Astrocyte (in vitro differentiated cells and primary cell): ENCODE measurements around the gene USP48. TPM values are rescaled to one million over a fixed set of nuclear protein-coding genes. Genes with fewer than 3 reads are reported as not detected.

Source experiments
- DNase-seq: peaks from one replicate; pipeline ENCODE4 v3.0.0-alpha.2; 2010; ENCODE audit warnings: low read depth
- FAIRE-seq: peaks from 2 replicates; lab custom pipeline; 2011; peaks lifted over from hg19 to GRCh38; lab: Jason Lieb, UNC
- H2AFZ ChIP-seq: 2 replicates; pipeline ENCODE4 v1.6.0; 2012; ENCODE audit warnings: low read depth, low read length, inconsistent platforms
- H3K27ac ChIP-seq: 2 replicates; pipeline ENCODE4 v1.5.1; 2011; ENCODE audit warnings: low read depth, low read length, inconsistent platforms
- H3K27me3 ChIP-seq: 2 replicates; pipeline ENCODE4 v1.6.0; 2011; ENCODE audit warnings: low read length, inconsistent platforms; ENCODE audit not compliant: insufficient read depth
- H3K36me3 ChIP-seq: 2 replicates; pipeline ENCODE4 v1.5.1; 2011; ENCODE audit warnings: low read length, inconsistent platforms; ENCODE audit not compliant: insufficient read depth
- H3K4me1 ChIP-seq: 2 replicates; pipeline ENCODE4 v1.5.1; 2011; ENCODE audit warnings: low read length, inconsistent platforms; ENCODE audit not compliant: insufficient read depth
- H3K4me2 ChIP-seq: 2 replicates; pipeline ENCODE4 v1.6.0; 2012; ENCODE audit warnings: low read length, inconsistent platforms
- H3K4me3 ChIP-seq: 2 replicates; pipeline ENCODE4 v1.5.1; 2011; ENCODE audit warnings: low read depth, mild to moderate bottlenecking, low read length, inconsistent platforms; ENCODE audit not compliant: insufficient read depth
- H3K79me2 ChIP-seq: 2 replicates; pipeline ENCODE4 v1.6.0; 2012; ENCODE audit warnings: mild to moderate bottlenecking, low read length, inconsistent platforms; ENCODE audit not compliant: insufficient read depth
- H3K9ac ChIP-seq: 2 replicates; pipeline ENCODE4 v1.6.0; 2012; ENCODE audit warnings: mild to moderate bottlenecking, low read length, inconsistent platforms
- H3K9me3 ChIP-seq: 2 replicates; pipeline ENCODE4 v1.5.1; 2012; ENCODE audit warnings: low read depth, mild to moderate bottlenecking, low read length, inconsistent platforms; ENCODE audit not compliant: insufficient read depth
- H4K20me1 ChIP-seq: 2 replicates; pipeline ENCODE4 v1.6.0; 2012; ENCODE audit warnings: low read length, inconsistent platforms; ENCODE audit not compliant: insufficient read depth
- H3K27ac Mint-ChIP-seq: one replicate; pipeline ENCODE4 v1.8.0; 2021; ENCODE audit warnings: mild to moderate bottlenecking, mixed read lengths; ENCODE audit not compliant: unreplicated experiment
- H3K27me3 Mint-ChIP-seq: one replicate; pipeline ENCODE4 v1.8.0; 2021; ENCODE audit warnings: low read depth, mixed read lengths; ENCODE audit not compliant: unreplicated experiment
- H3K36me3 Mint-ChIP-seq: one replicate; pipeline ENCODE4 v1.8.0; 2021; ENCODE audit warnings: low read depth, mixed read lengths; ENCODE audit not compliant: unreplicated experiment
- H3K4me1 Mint-ChIP-seq: one replicate; pipeline ENCODE4 v1.8.0; 2021; ENCODE audit warnings: low read depth, mixed read lengths; ENCODE audit not compliant: unreplicated experiment
- H3K4me3 Mint-ChIP-seq: one replicate; pipeline ENCODE4 v1.8.0; 2021; ENCODE audit warnings: mild to moderate bottlenecking, moderate library complexity, mixed read lengths; ENCODE audit not compliant: unreplicated experiment
- H3K9me3 Mint-ChIP-seq: one replicate; pipeline ENCODE4 v1.8.0; 2021; ENCODE audit warnings: mild to moderate bottlenecking, mixed read lengths; ENCODE audit not compliant: unreplicated experiment
- EZH2 ChIP-seq: IDR thresholded peaks from 2 replicates; pipeline ENCODE4 v1.6.1; 2012; ENCODE audit warnings: mild to moderate bottlenecking, low read length, inconsistent platforms; ENCODE audit not compliant: insufficient read depth
- total RNA-seq: library from RNA; stranded (reverse); gene quantifications from 2 replicates; pipeline ENCODE4 v1.2.1, GENCODE V29; 2021
- TF ChIP-seq, protein P1 (sequence below): IDR thresholded peaks from 2 replicates; pipeline ENCODE4 v1.5.1; 2011; ENCODE audit warnings: low read depth, mild to moderate bottlenecking, inconsistent platforms, low read length, moderate library complexity; ENCODE audit not compliant: insufficient read depth

USP48 gene
- total RNA-seq, 1 donor from 2014 or later = 85.7 TPM

DNA sequence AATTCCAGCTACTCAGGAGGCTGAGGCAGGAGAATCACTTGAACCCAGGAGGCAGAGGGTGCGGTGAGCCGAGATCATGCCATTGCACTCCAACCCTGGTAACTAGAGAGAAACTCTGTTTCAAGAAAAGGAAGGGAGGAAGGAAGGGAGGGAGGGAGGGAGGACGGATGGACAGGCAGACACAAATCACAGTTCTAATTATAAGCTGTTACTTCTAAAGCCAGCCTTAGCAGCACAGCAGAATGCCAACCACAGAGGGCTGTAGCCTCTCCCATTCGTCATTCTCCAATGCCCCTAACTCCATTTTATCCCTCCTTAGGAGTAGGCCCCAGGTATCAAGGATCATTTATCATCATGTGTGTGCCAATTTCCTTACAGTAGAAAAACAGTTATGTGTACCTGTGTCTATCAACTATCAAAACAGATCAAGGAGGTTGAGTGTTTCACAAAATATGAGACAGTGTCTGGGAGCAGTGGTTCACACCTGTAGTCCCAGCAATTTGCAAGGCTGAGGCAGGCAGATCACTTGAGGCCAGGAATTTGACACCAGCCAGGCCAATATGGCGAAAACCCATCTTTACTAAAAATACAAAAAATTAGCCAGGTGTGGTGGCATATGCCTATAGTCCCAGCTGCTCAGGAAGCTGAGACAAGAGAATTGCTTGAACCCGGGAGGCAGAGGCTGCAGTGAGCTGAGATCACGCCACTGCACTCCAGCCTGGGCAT, 19.1 kb downstream of the USP48 start:
- H3K79me2 ChIP-seq = peaks cover 90% of the 10 kb centered on the region

GRCh38 chr1:21763236-21763635, 19.7 kb downstream of the USP48 start:
- H3K27ac Mint-ChIP-seq = no peak overlapping the region
- H3K4me1 Mint-ChIP-seq = peaks cover 9% of the 10 kb centered on the region
- Histone ChIP-seq H4K20me1 (peaks cover 92% of the 10 kb centered on the region), H3K27ac (no peak overlapping the region), H3K9ac (no peak overlapping the region), H3K27me3 (no peaks in the 10 kb centered on the region), H3K36me3 (no peaks in the 10 kb centered on the region), H3K9me3 (no peaks in the 10 kb centered on the region), H3K4me2 (no peak overlapping the region), H3K4me1 (peaks cover 9% of the 10 kb centered on the region), H2AFZ (no peak overlapping the region), H3K79me2 (peaks cover 90% of the 10 kb centered on the region), H3K4me3 (no peak overlapping the region)
- FAIRE-seq = no peak
- no peak overlapping the region for H3K4me3 Mint-ChIP-seq
- H3K36me3 Mint-ChIP-seq = peaks cover 1% of the 10 kb centered on the region
- no peaks in the 10 kb centered on the region for H3K9me3 Mint-ChIP-seq
- TF ChIP-seq EZH2 = no peak
- TF ChIP-seq, protein P1, sequence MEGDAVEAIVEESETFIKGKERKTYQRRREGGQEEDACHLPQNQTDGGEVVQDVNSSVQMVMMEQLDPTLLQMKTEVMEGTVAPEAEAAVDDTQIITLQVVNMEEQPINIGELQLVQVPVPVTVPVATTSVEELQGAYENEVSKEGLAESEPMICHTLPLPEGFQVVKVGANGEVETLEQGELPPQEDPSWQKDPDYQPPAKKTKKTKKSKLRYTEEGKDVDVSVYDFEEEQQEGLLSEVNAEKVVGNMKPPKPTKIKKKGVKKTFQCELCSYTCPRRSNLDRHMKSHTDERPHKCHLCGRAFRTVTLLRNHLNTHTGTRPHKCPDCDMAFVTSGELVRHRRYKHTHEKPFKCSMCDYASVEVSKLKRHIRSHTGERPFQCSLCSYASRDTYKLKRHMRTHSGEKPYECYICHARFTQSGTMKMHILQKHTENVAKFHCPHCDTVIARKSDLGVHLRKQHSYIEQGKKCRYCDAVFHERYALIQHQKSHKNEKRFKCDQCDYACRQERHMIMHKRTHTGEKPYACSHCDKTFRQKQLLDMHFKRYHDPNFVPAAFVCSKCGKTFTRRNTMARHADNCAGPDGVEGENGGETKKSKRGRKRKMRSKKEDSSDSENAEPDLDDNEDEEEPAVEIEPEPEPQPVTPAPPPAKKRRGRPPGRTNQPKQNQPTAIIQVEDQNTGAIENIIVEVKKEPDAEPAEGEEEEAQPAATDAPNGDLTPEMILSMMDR = no peak
- no peaks in the 10 kb centered on the region for H3K27me3 Mint-ChIP-seq
- DNase-seq = no peak

More for the DNA sequence above, 19.1 kb downstream of the USP48 start:
- Histone ChIP-seq H3K4me2 (no peak overlapping the region), H3K27me3 (no peaks in the 10 kb centered on the region), H3K9ac (no peak overlapping the region), H3K27ac (no peak overlapping the region), H2AFZ (no peak overlapping the region), H3K4me1 (peaks cover 9% of the 10 kb centered on the region), H3K4me3 (no peak overlapping the region), H4K20me1 (peaks cover 92% of the 10 kb centered on the region), H3K36me3 (no peaks in the 10 kb centered on the region), H3K9me3 (no peaks in the 10 kb centered on the region)
- peaks cover 3% of the 10 kb centered on the region for H3K36me3 Mint-ChIP-seq
- FAIRE-seq (no peak), DNase-seq (no peak)
- no peaks in the 10 kb centered on the region for H3K27me3 Mint-ChIP-seq
- no peaks in the 10 kb centered on the region for H3K9me3 Mint-ChIP-seq
- H3K4me3 Mint-ChIP-seq = no peak overlapping the region
- H3K27ac Mint-ChIP-seq = no peak overlapping the region
- H3K4me1 Mint-ChIP-seq = peaks cover 9% of the 10 kb centered on the region
- TF ChIP-seq EZH2 = no peak
- TF ChIP-seq, protein P1 = no peak

DNA sequence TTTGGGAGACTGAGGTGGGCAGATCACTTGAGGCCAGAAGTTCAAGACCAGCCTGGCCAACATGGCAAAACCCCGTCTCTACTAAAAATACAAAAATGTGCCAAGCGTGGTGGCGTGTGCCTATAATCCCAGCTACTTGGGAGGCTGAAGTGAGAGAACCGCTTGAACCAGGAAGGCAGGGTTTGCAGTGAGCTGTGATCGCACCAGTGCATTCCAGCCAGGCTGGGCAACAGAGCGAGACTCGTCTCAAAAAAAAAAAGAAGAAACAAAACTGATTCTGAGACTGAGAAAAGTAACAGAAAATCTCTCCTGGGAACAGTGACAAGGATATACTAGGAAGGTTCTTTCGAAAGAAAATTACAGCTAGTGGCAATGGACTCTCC, 20.9 kb downstream of the USP48 start:
- H3K4me1 Mint-ChIP-seq = peaks cover 9% of the 10 kb centered on the region
- no peaks in the 10 kb centered on the region for H3K36me3 ChIP-seq
- TF ChIP-seq EZH2 = no peak
- TF ChIP-seq, protein P1 = no peak
- H2AFZ ChIP-seq = no peak overlapping the region
- H3K4me1 ChIP-seq = peaks cover 9% of the 10 kb centered on the region
- DNase-seq = no peak
- no peak for FAIRE-seq
- peaks cover 90% of the 10 kb centered on the region for H3K79me2 ChIP-seq
- no peak overlapping the region for H3K4me3 Mint-ChIP-seq
- no peak overlapping the region for H3K27ac Mint-ChIP-seq
- no peaks in the 10 kb centered on the region for H3K9me3 Mint-ChIP-seq
- no peaks in the 10 kb centered on the region for H3K36me3 Mint-ChIP-seq
- H3K9me3 ChIP-seq = no peaks in the 10 kb centered on the region
- no peak overlapping the region for H3K27ac ChIP-seq
- H3K27me3 ChIP-seq = no peaks in the 10 kb centered on the region
- H3K4me2 ChIP-seq = no peak overlapping the region
- no peak overlapping the region for H3K4me3 ChIP-seq
- no peaks in the 10 kb centered on the region for H3K27me3 Mint-ChIP-seq
- no peak overlapping the region for H3K9ac ChIP-seq
- peaks cover 92% of the 10 kb centered on the region for H4K20me1 ChIP-seq
